Fibroblast of lung (primary cell): Measurements from ENCODE around the gene EPB41. TPM values are rescaled to one million over a fixed set of nuclear protein-coding genes. Genes with fewer than 3 reads are reported as not detected.
"Not testable (repeated sequence)": the region's sequence is repeated elsewhere in the genome, so short reads cannot be mapped to it uniquely, and the experiment has no call there.

ENCODE experiments used
- DNase-seq, 2 donors: peaks; one replicate each; pipeline versions ENCODE4 v3.0.0 to v3.0.0-alpha.2; 2010; ENCODE audit warnings: low read depth in 2 of 2
- H2AFZ ChIP-seq: 2 replicates; pipeline ENCODE4 v1.5.1; 2012; ENCODE audit warnings: low read length, control low read depth, inconsistent platforms
- H3K27ac ChIP-seq: 2 replicates; pipeline ENCODE4 v1.5.1; 2011; ENCODE audit warnings: low read length, control low read depth; ENCODE audit not compliant: insufficient read depth
- H3K27me3 ChIP-seq: 2 replicates; pipeline ENCODE4 v1.5.1; 2011; ENCODE audit warnings: mild to moderate bottlenecking, low read length; ENCODE audit not compliant: control insufficient read depth, insufficient read depth
- H3K36me3 ChIP-seq: 2 replicates; pipeline ENCODE4 v1.5.1; 2011; ENCODE audit warnings: low read length; ENCODE audit not compliant: control insufficient read depth, insufficient read depth
- H3K4me1 ChIP-seq: 2 replicates; pipeline ENCODE4 v1.5.1; 2011; ENCODE audit warnings: low read length; ENCODE audit not compliant: control insufficient read depth, insufficient read depth; ENCODE audit errors: extremely low read depth
- H3K4me2 ChIP-seq: 2 replicates; pipeline ENCODE4 v1.5.1; 2011; ENCODE audit warnings: low read length, control low read depth; ENCODE audit not compliant: insufficient read depth; ENCODE audit errors: extremely low read depth
- H3K4me3 ChIP-seq, 4 experiments: fragments of 200-600 bp in 1 of 4; sonication (generic) in 1 of 4; replicated peaks in 1 of 4; 2 replicates each; pipeline ENCODE4 v1.5.1; 2011 to 2016; ENCODE audit warnings: low read length in 4 of 4, low read depth in 3 of 4, mild to moderate bottlenecking in 3 of 4, control low read depth in 2 of 4, inconsistent platforms in 1 of 4, mixed read lengths in 1 of 4; ENCODE audit not compliant: insufficient read depth in 1 of 4; ENCODE audit errors: control extremely low read depth in 1 of 4
- H3K79me2 ChIP-seq: 2 replicates; pipeline ENCODE4 v1.5.1; 2012; ENCODE audit warnings: mild to moderate bottlenecking, low read length, inconsistent platforms; ENCODE audit not compliant: control insufficient read depth, insufficient read depth
- H3K9ac ChIP-seq: 2 replicates; pipeline ENCODE4 v1.5.1; 2011; ENCODE audit warnings: mild to moderate bottlenecking, low read length, control low read depth; ENCODE audit not compliant: insufficient read depth
- H3K9me3 ChIP-seq: 2 replicates; pipeline ENCODE4 v1.5.1; 2012; ENCODE audit warnings: low read depth, low read length; ENCODE audit not compliant: control insufficient read depth, insufficient read depth
- H4K20me1 ChIP-seq: 2 replicates; pipeline ENCODE4 v1.5.1; 2011; ENCODE audit warnings: low read length; ENCODE audit not compliant: control insufficient read depth, insufficient read depth; ENCODE audit errors: extremely low read depth
- CTCF ChIP-seq, 2 donors: IDR thresholded peaks in 1 of 2; conservative IDR thresholded peaks in 1 of 2; 1 replicate in 1 of 2; 2 replicates in 1 of 2; pipeline ENCODE4 v1.5.1; 2011 to 2012; ENCODE audit warnings: low read length in 2 of 2, control low read depth in 1 of 2, inconsistent platforms in 1 of 2, low read depth in 1 of 2, mild to moderate bottlenecking in 1 of 2
- EZH2 ChIP-seq: IDR thresholded peaks from 2 replicates; pipeline ENCODE4 v1.5.1; 2012; ENCODE audit warnings: low read length, control low read depth, mild to moderate bottlenecking; ENCODE audit errors: missing control alignments
- polyA plus RNA-seq, 2 donors: library from polyadenylated mRNA; depleted of rRNA in 1 of 2; stranded (reverse) in 1 of 2; unstranded in 1 of 2; fragments of >200 nt; gene quantifications; 2 replicates each; pipeline ENCODE4 v1.2.1, GENCODE V29; 2011 to 2012; ENCODE audit warnings: missing spikeins in 1 of 2
- total RNA-seq: library from RNA; depleted of rRNA; stranded (reverse); fragments of >200 nt; gene quantifications from 2 replicates; pipeline ENCODE4 v1.2.1, GENCODE V29; 2014

EPB41 gene
- total and polyA plus RNA-seq, 2 donors (not counting 1 experiment from before 2014, with no cell fraction given), result 7.4 to 38.0 TPM

GRCh38 chr1:29090937-29091618 lies 176.7 kb downstream of the EPB41 start:
- TF ChIP-seq EZH2 (no peak), CTCF (conservative IDR thresholded peaks at IDR 0.05 in 1 of 2, IDR thresholded peaks at IDR 0.05 in 1 of 2; ENCODE audit: low read depth in 1 of 2, low read length in 2 of 2) (no peak)
- Histone ChIP-seq H3K4me1 (no peaks in the 10 kb centered on the region), H4K20me1 (no peaks in the 10 kb centered on the region), H3K4me3 (no peak overlapping the region), H3K9me3 (no peaks in the 10 kb centered on the region), H3K9ac (no peak overlapping the region), H3K36me3 (no peaks in the 10 kb centered on the region), H3K79me2 (no peaks in the 10 kb centered on the region), H3K27ac (no peak overlapping the region), H2AFZ (no peak overlapping the region), H3K27me3 (no peaks in the 10 kb centered on the region), H3K4me2 (no peak overlapping the region)
- DNase-seq, result no peak

GRCh38 chr1:29092704-29093103 lies 178.3 kb downstream of the EPB41 start:
- not testable (repeated sequence) for H3K79me2 ChIP-seq, DNase-seq, H3K4me2 ChIP-seq, H3K27me3 ChIP-seq, H3K27ac ChIP-seq, H3K4me3 ChIP-seq, H3K9me3 ChIP-seq, H2AFZ ChIP-seq, H3K9ac ChIP-seq, H3K36me3 ChIP-seq, H3K4me1 ChIP-seq, H4K20me1 ChIP-seq

GRCh38 chr1:29094433-29094832 lies 180.1 kb downstream of the EPB41 start:
- Histone ChIP-seq H3K79me2 (no peaks in the 10 kb centered on the region), H2AFZ (no peak overlapping the region), H3K4me3 (no peak overlapping the region), H3K4me1 (no peaks in the 10 kb centered on the region), H4K20me1 (no peaks in the 10 kb centered on the region), H3K27ac (no peak overlapping the region), H3K4me2 (no peak overlapping the region), H3K9ac (no peak overlapping the region), H3K9me3 (no peaks in the 10 kb centered on the region), H3K36me3 (no peaks in the 10 kb centered on the region), H3K27me3 (no peaks in the 10 kb centered on the region)
- no peak for DNase-seq
- no peak for TF ChIP-seq EZH2
- no peak for TF ChIP-seq CTCF (conservative IDR thresholded peaks at IDR 0.05 in 1 of 2, IDR thresholded peaks at IDR 0.05 in 1 of 2; ENCODE audit: low read depth in 1 of 2, low read length in 2 of 2)
